Spleen (tissue), 7 donors: ENCODE measurements around the gene MAP3K12.

Source experiments
- POLR2A ChIP-seq, 3 donors: fragments of 450-650 bp; IDR thresholded peaks; one replicate each; pipeline ENCODE4 v1.5.1; 2017; ENCODE audit warnings: antibody characterized with exemption in 3 of 3, mild to moderate bottlenecking in 1 of 3
- POLR2AphosphoS5 ChIP-seq, 3 donors: sonication (generic); formaldehyde crosslinking; IDR thresholded peaks; one replicate each; pipeline ENCODE4 v1.5.1; 2017; ENCODE audit warnings: antibody characterized with exemption in 3 of 3
- TF ChIP-seq, protein P1 (sequence below), 11 experiments: fragments of 200-600 bp in 7 of 11; fragments of 450-650 bp in 4 of 11; sonication (generic) in 4 of 11; IDR thresholded peaks in 8 of 11; conservative IDR thresholded peaks in 3 of 11; 1 replicate in 7 of 11; 2 replicates in 4 of 11; pipeline versions ENCODE4 v1.4.0 to v1.8.0; 2016 to 2021; ENCODE audit warnings: antibody characterized with exemption in 11 of 11, inconsistent platforms in 4 of 11, mild to moderate bottlenecking in 1 of 11
- donor health status: DM: no; HTN: no; CAD: no; lungs with moderate emphysema.
- donor health status: DM: no; HTN: no; CAD: no.
- donor health status: DM: no; HTN: no; CAD: no.

DNA sequence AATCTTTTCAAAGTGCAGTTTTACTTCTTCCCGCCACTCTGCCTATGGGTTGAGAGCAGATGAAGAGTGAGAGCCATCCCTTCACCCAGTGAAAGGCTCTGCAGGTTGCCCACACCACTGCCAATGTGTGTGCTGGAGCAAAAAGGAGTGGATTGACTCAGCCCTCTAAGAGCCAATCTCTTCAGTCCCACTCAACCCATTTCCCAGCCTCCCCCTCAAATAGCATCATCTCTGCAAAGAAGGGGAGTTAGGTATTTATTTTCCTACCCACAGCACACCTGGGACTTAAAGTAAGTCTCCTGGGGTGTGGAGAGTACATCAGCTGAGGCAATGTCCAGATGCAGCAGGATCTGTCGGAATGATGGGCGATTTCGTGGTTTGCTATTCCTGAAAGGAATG, 15.3 kb downstream of the MAP3K12 start:
- TF ChIP-seq, protein P1, sequence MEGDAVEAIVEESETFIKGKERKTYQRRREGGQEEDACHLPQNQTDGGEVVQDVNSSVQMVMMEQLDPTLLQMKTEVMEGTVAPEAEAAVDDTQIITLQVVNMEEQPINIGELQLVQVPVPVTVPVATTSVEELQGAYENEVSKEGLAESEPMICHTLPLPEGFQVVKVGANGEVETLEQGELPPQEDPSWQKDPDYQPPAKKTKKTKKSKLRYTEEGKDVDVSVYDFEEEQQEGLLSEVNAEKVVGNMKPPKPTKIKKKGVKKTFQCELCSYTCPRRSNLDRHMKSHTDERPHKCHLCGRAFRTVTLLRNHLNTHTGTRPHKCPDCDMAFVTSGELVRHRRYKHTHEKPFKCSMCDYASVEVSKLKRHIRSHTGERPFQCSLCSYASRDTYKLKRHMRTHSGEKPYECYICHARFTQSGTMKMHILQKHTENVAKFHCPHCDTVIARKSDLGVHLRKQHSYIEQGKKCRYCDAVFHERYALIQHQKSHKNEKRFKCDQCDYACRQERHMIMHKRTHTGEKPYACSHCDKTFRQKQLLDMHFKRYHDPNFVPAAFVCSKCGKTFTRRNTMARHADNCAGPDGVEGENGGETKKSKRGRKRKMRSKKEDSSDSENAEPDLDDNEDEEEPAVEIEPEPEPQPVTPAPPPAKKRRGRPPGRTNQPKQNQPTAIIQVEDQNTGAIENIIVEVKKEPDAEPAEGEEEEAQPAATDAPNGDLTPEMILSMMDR (IDR thresholded peaks at IDR 0.05 in 8 of 11, conservative IDR thresholded peaks at IDR 0.05 in 3 of 11), result no peak
- TF ChIP-seq POLR2A (IDR thresholded peaks at IDR 0.05) (no peak), POLR2AphosphoS5 (IDR thresholded peaks at IDR 0.05) (peak in 1 of 3 donors; percentile 54)
